ENCODE data around the gene ME2. TPM values are rescaled to one million over a fixed set of nuclear protein-coding genes. Genes with fewer than 3 reads are reported as not detected.

The ME2 gene
- total RNA-seq, 1 experiment from 2014 or later, result 49.4 TPM

DNA sequence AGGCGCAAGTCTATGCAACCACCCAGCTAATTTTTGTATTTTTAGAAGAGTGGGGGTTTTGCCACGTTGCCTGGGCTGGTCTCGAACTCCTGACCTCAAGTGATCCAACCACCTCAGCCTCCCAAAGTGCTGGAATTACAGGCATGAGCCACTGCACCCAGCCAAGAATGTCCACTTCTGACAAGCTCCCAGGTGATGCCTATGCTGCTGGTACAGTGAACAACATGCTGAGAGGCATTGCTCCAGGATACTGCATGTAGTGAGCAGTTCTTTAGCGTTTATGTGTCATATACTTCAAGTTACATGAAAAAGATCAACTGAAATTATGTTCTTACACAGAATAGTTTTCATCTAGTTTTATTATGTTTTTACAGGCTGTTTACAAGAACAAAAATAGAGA lies 71.7 kb downstream of the ME2 start:
- Histone ChIP-seq H3K4me2 (ENCODE audit: insufficient read depth, insufficient read length, low read length) (no peak overlapping the region), H3K18ac (ENCODE audit: insufficient read length, low read depth, low read length) (no peak overlapping the region), H4K20me1 (ENCODE audit: control insufficient read depth, insufficient read depth, insufficient read length) (no peaks in the 10 kb centered on the region), H2BK5ac (ENCODE audit: insufficient read length, low read length) (no peak overlapping the region), H3K23me2 (ENCODE audit: insufficient read length, low read depth, low read length, poor library complexity, severe bottlenecking) (no peaks in the 10 kb centered on the region), H4K5ac (ENCODE audit: insufficient read length, low read depth, low read length) (no peak overlapping the region), H3K9ac (ENCODE audit: extremely low read depth, insufficient read length, low read length) (no peak overlapping the region), H3T11ph (ENCODE audit: low read length) (no peak overlapping the region), H3K27ac (ENCODE audit: insufficient read length, low read depth, low read length) (no peak overlapping the region), H3K14ac (ENCODE audit: insufficient read depth, low read length) (no peak overlapping the region), H3K4me1 (ENCODE audit: insufficient read depth, low read length) (no peaks in the 10 kb centered on the region; the same call in 1 of the 2 replicates), H3K27me3 (ENCODE audit: insufficient read depth, low read length) (no peaks in the 10 kb centered on the region), H2BK12ac (ENCODE audit: insufficient read length, low read depth, low read length) (no peak overlapping the region), H3K56ac (ENCODE audit: insufficient read length, low read depth, low read length) (no peak overlapping the region), H3K79me2 (ENCODE audit: insufficient read depth, low read length) (no peaks in the 10 kb centered on the region), H2BK20ac (ENCODE audit: low read depth, low read length, poor library complexity, severe bottlenecking) (no peak overlapping the region), H3K9me3 (ENCODE audit: control insufficient read depth, low read depth, low read length) (no peaks in the 10 kb centered on the region), H2AK5ac (ENCODE audit: insufficient read length, low read length) (no peak overlapping the region), H2BK120ac (ENCODE audit: low read depth, low read length, poor library complexity, severe bottlenecking) (no peak overlapping the region), H2BK15ac (ENCODE audit: low read depth, low read length) (no peak overlapping the region), H3K79me1 (ENCODE audit: insufficient read depth, low read depth, low read length, poor library complexity, severe bottlenecking) (no peaks in the 10 kb centered on the region), H3K4ac (ENCODE audit: low read depth, low read length) (no peak overlapping the region), H4K91ac (ENCODE audit: insufficient read length, low read depth, low read length) (no peak overlapping the region), H3K23ac (ENCODE audit: insufficient read length, low read depth, low read length) (no peak overlapping the region), H2AFZ (ENCODE audit: low read length) (no peak overlapping the region), H4K8ac (replicated peaks; ENCODE audit: insufficient read length, low read depth, low read length) (no peak overlapping the region)
- H3K27me3 Mint-ChIP-seq (ENCODE audit: low read depth), result no peaks in the 10 kb centered on the region
- no CpG with 5 or more reads among the region's 4 CpGs for WGBS (ENCODE audit: extremely low coverage, insufficient read length, low lambda C conversion rate)
- DNase-seq, result no peak
- peaks cover 2 to 6% (median 3%) of the 10 kb centered on the region in 3 experiments; a peak in 4 of 7 replicates for H3K36me3 Mint-ChIP-seq (ENCODE audit: insufficient read depth in 1 of 3, low read depth in 3 of 3)
- no peak overlapping the region for H3K27ac Mint-ChIP-seq
- H3K9me3 Mint-ChIP-seq, result no peaks in the 10 kb centered on the region
- no peak overlapping the region for H3K4me3 Mint-ChIP-seq
- peaks cover 6 to 9% of the 10 kb centered on the region in 2 experiments for H3K4me1 Mint-ChIP-seq
- TF ChIP-seq, protein P1, sequence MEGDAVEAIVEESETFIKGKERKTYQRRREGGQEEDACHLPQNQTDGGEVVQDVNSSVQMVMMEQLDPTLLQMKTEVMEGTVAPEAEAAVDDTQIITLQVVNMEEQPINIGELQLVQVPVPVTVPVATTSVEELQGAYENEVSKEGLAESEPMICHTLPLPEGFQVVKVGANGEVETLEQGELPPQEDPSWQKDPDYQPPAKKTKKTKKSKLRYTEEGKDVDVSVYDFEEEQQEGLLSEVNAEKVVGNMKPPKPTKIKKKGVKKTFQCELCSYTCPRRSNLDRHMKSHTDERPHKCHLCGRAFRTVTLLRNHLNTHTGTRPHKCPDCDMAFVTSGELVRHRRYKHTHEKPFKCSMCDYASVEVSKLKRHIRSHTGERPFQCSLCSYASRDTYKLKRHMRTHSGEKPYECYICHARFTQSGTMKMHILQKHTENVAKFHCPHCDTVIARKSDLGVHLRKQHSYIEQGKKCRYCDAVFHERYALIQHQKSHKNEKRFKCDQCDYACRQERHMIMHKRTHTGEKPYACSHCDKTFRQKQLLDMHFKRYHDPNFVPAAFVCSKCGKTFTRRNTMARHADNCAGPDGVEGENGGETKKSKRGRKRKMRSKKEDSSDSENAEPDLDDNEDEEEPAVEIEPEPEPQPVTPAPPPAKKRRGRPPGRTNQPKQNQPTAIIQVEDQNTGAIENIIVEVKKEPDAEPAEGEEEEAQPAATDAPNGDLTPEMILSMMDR (conservative IDR thresholded peaks at IDR 0.05), result no peak

All from H9 (cell line).